ENCODE data around the gene WDR37.

DNA sequence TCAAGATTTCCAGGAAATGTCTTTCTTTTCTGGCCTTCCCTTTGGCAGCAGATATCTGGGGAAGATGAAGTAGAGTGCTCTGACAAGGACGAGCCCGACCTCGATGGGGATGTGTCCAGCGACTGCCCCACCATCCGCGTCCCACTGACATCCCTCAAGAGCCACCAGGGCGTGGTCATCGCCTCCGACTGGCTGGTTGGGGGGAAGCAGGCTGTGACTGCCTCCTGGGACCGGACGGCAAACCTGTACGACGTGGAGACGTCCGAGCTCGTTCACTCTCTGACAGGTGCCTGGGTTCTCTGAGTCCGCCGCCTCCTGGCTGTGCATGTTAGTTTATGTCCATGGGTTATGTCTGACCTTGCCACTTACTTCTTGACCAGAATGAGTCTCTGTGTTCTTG, 47.4 kb downstream of the WDR37 start:
- TF ChIP-seq ZBTB1 (tag by site-specific recombination; IDR thresholded peaks at IDR 0.05): no peak
- TF ChIP-seq ZNF24 (tag by site-specific recombination; IDR thresholded peaks at IDR 0.05): no peak
- TF ChIP-seq TRIM28 (IDR thresholded peaks at IDR 0.05; ENCODE audit: borderline replicate concordance, low read length): no peak
- TF ChIP-seq ZEB2 (tag by site-specific recombination; IDR thresholded peaks at IDR 0.05): no peak
- TF ChIP-seq ZNF521 (tag by site-specific recombination; IDR thresholded peaks at IDR 0.05): no peak
- TF ChIP-seq ZNF433 (tag by site-specific recombination; IDR thresholded peaks at IDR 0.05; ENCODE audit: low read depth): no peak

Measured in HEK293 (cell line).